Transverse colon (tissue), 4 donors: ENCODE data around the gene C1orf50.

Source experiments
- CTCF ChIP-seq, 5 experiments: fragments of 200-600 bp in 3 of 5; fragments of 450-650 bp in 2 of 5; sonication (generic) in 3 of 5; IDR thresholded peaks; 1 replicate in 2 of 5; 2 replicates in 3 of 5; pipeline ENCODE4 v1.5.1; 2016 to 2017; ENCODE audit warnings: antibody characterized with exemption in 5 of 5, inconsistent platforms in 3 of 5, mild to moderate bottlenecking in 2 of 5, moderate library complexity in 1 of 5
- POLR2A ChIP-seq: fragments of 450-650 bp; IDR thresholded peaks from one replicate; pipeline ENCODE4 v1.6.1; 2016; ENCODE audit warnings: antibody characterized with exemption, mild to moderate bottlenecking, moderate library complexity
- POLR2AphosphoS5 ChIP-seq, 3 donors: sonication (generic); formaldehyde crosslinking; IDR thresholded peaks; one replicate each; pipeline ENCODE4 v1.6.1; 2016; ENCODE audit warnings: antibody characterized with exemption in 3 of 3

GRCh38 chr1:42730002-42730401 lies 37.0 kb upstream of the C1orf50 start:
- TF ChIP-seq CTCF (IDR thresholded peaks at IDR 0.05) = no peak
- TF ChIP-seq POLR2AphosphoS5 (IDR thresholded peaks at IDR 0.05) = no peak
- no peak for TF ChIP-seq POLR2A
